Naive thymus-derived CD4-positive, alpha-beta T cell (primary cell): ENCODE results near the gene REXO5. TPM values are rescaled to one million over a fixed set of nuclear protein-coding genes. Genes with fewer than 3 reads are reported as not detected.
"Not testable (repeated sequence)": the region's sequence is repeated elsewhere in the genome, so short reads cannot be mapped to it uniquely, and the experiment has no call there.

Source experiments
- ATAC-seq: fragments of 150-1000 bp; cut with Tn5 transposase; 2 replicates; pipeline ENCODE4 v1.10.0; 2021; ENCODE audit warnings: mild to moderate bottlenecking, moderate library complexity
- CTCF ChIA-PET: fragments of 350-600 bp; sonication (Branson Sonifier 250); formaldehyde crosslinking; loops from one replicate; lab custom pipeline; 2021; ENCODE audit warnings: antibody characterized with exemption; lab: Charles Lee
- POLR2A ChIA-PET: fragments of 350-600 bp; sonication (Branson Sonifier 250); formaldehyde crosslinking; loops from one replicate; lab custom pipeline; 2021; ENCODE audit warnings: antibody characterized with exemption, inconsistent platforms; lab: Charles Lee
- DNase-seq, 9 donors: peaks; one replicate each; pipeline versions ENCODE4 v3.0.0 to v3.0.0-alpha.2; 2020 to 2022; ENCODE audit warnings: mixed read lengths in 1 of 9
- H3K27ac ChIP-seq: one replicate; pipeline ENCODE4 v1.7.0; 2013; ENCODE audit warnings: mild to moderate bottlenecking, low read depth, low read length, moderate library complexity
- H3K27me3 ChIP-seq, 2 donors: one replicate each; pipeline ENCODE4 v1.7.0; 2013; ENCODE audit warnings: low read length in 2 of 2, mild to moderate bottlenecking in 2 of 2, moderate library complexity in 2 of 2; ENCODE audit not compliant: control insufficient read depth in 2 of 2, insufficient read depth in 2 of 2
- H3K36me3 ChIP-seq, 3 experiments: 1 replicate in 2 of 3; 2 replicates in 1 of 3; pipeline ENCODE4 v1.7.0; 2013; ENCODE audit warnings: low read length in 3 of 3, mild to moderate bottlenecking in 3 of 3, moderate library complexity in 1 of 3; ENCODE audit not compliant: insufficient read depth in 3 of 3, control insufficient read depth in 2 of 3
- H3K4me1 ChIP-seq, 2 donors: one replicate each; pipeline ENCODE4 v1.7.0; 2013; ENCODE audit warnings: low read length in 2 of 2, mild to moderate bottlenecking in 2 of 2, moderate library complexity in 1 of 2; ENCODE audit not compliant: control insufficient read depth in 2 of 2, insufficient read depth in 2 of 2
- H3K4me3 ChIP-seq: 2 replicates; pipeline ENCODE4 v1.7.0; 2013; ENCODE audit warnings: mild to moderate bottlenecking, low read length
- H3K9me3 ChIP-seq, 3 experiments: 1 replicate in 2 of 3; 2 replicates in 1 of 3; pipeline ENCODE4 v1.7.0; 2013; ENCODE audit warnings: low read length in 3 of 3; ENCODE audit not compliant: control insufficient read depth in 2 of 3
- H3K27ac Mint-ChIP-seq, 9 donors: one replicate each; pipeline ENCODE4 v1.8.0; 2020 to 2022; ENCODE audit warnings: mixed read lengths in 9 of 9, mild to moderate bottlenecking in 8 of 9, moderate library complexity in 5 of 9, inconsistent platforms in 2 of 9
- H3K27me3 Mint-ChIP-seq, 5 donors: one replicate each; pipeline ENCODE4 v1.8.0; 2021 to 2022; ENCODE audit warnings: mixed read lengths in 5 of 5, mild to moderate bottlenecking in 1 of 5
- H3K36me3 Mint-ChIP-seq, 5 donors: one replicate each; pipeline ENCODE4 v1.8.0; 2020 to 2022; ENCODE audit warnings: mixed read lengths in 5 of 5, mild to moderate bottlenecking in 3 of 5, inconsistent platforms in 1 of 5
- H3K4me1 Mint-ChIP-seq, 7 donors: one replicate each; pipeline ENCODE4 v1.8.0; 2020 to 2022; ENCODE audit warnings: mixed read lengths in 7 of 7, mild to moderate bottlenecking in 3 of 7, inconsistent platforms in 1 of 7
- H3K4me3 Mint-ChIP-seq, 10 donors: one replicate each; pipeline ENCODE4 v1.8.0; 2020 to 2022; ENCODE audit warnings: mild to moderate bottlenecking in 10 of 10, mixed read lengths in 10 of 10, moderate library complexity in 6 of 10, inconsistent platforms in 2 of 10
- H3K9me3 Mint-ChIP-seq, 11 donors: one replicate each; pipeline ENCODE4 v1.8.0; 2020 to 2022; ENCODE audit warnings: mixed read lengths in 11 of 11, mild to moderate bottlenecking in 4 of 11, inconsistent platforms in 1 of 11, moderate library complexity in 1 of 11
- intact Hi-C, 2 donors: fragments of 100-400 bp; cut with micrococcal nuclease; formaldehyde crosslinking; loops; one replicate each; pipeline ENCODE4 v1.15.1; 2023
- polyA plus RNA-seq, 2 donors: library from polyadenylated mRNA; unstranded; fragments of 300-500 nt; fragmentation: Illumina TruSeq; gene quantifications; one replicate each; pipeline ENCODE4 v1.2.3, GENCODE V29; 2021
- total RNA-seq, 6 experiments: library from RNA in 5 of 6; stranded (reverse) in 5 of 6; gene quantifications; 1 replicate in 5 of 6; 2 replicates in 1 of 6; pipeline ENCODE4 v1.2.3 and lab custom pipeline; 2021 to 2026

Gene REXO5
- total and polyA plus RNA-seq, 7 experiments from 2014 or later = 0.35 to 9.5 (median 1.6) TPM; not detected in 2

DNA sequence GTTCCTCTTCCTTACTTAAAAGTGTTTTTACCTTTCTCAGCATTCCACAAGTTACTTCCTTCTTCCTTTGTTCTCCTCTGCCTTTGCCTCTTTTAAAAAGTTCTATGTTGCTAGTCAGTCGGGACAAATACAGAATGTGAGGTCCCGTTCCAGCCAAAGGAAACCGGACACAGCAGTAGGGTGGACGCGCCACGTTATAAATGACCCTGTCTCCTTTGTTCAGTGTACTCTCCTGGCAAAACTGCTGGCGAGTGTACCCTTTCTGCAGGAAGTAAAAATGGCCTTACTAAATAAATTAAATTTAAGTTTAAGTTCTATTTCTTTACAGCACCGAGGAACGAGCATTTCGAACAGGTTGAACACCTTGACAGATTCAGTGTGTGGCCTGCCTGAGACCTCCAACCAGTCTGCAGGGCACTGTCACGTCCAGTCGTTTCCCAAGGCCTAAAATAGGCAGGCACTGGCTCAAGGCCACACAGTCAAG is 601 bp upstream of the REXO5 start:
- H3K36me3 ChIP-seq, H3K4me1 ChIP-seq, DNase-seq, H3K9me3 ChIP-seq, H3K9me3 Mint-ChIP-seq, H3K36me3 Mint-ChIP-seq, POLR2A ChIA-PET, H3K27me3 ChIP-seq, H3K27me3 Mint-ChIP-seq, ATAC-seq: not testable (repeated sequence)
- Histone ChIP-seq H3K27ac (peak overlapping the region; percentile 73), H3K4me3 (peak overlapping the region; percentile 91)
- intact Hi-C loops = loop anchor here (1.0 to 5.0 kb wide), 11 partner anchors 7 to 139 kb away; partner anchors contain the start of genes DCUN1D3 (in 2 of the 2), LYRM1 (in 2 of the 2), THUMPD1 (in 2 of the 2) and ACSM3 (in 1 of the 2)
- peak overlapping the region; percentile 37 to 99 (median 91) for H3K27ac Mint-ChIP-seq
- CTCF ChIA-PET = interaction anchor here (0.7 to 0.8 kb wide), 2 partner anchors 41 to 354 kb away, joined by 3 to 5 read pairs; no protein-coding TSS in a partner anchor
- H3K4me1 Mint-ChIP-seq = peaks cover 7 to 31% (median 22%) of the 10 kb centered on the region in 7 donors
- peak overlapping the region; percentile 93 to 100 (median 96) for H3K4me3 Mint-ChIP-seq

GRCh38 chr16:20807862-20808261 is 1.5 kb downstream of the REXO5 start:
- Histone ChIP-seq H3K36me3 (no peaks in the 10 kb centered on the region), H3K4me3 (no peak overlapping the region), H3K27me3 (no peaks in the 10 kb centered on the region), H3K27ac (no peak overlapping the region), H3K4me1 (peaks cover 8 to 10% of the 10 kb centered on the region in 2 donors), H3K9me3 (no peaks in the 10 kb centered on the region)
- ATAC-seq (no peak), DNase-seq (no peak)
- Mint-ChIP-seq H3K4me3 (peak overlapping the region; percentile 73 to 100 (median 96)), H3K4me1 (peaks cover 7 to 36% (median 22%) of the 10 kb centered on the region in 7 donors), H3K27ac (peak overlapping the region in 6 of 9 donors; percentile 41 to 97 (median 72)), H3K36me3 (peaks cover 0 to 10% (median 0%) of the 10 kb centered on the region in 5 donors), H3K27me3 (no peaks in the 10 kb centered on the region), H3K9me3 (no peaks in the 10 kb centered on the region)
- POLR2A ChIA-PET = no interaction called here
- intact Hi-C loops = loop anchor here (2.0 to 5.0 kb wide), 6 partner anchors 37 to 137 kb away; partner anchors contain the start of genes ACSM3 (in 1 of the 2), DCUN1D3 (in 1 of the 2), LYRM1 (in 1 of the 2) and THUMPD1 (in 1 of the 2)
- CTCF ChIA-PET = no interaction called here

DNA sequence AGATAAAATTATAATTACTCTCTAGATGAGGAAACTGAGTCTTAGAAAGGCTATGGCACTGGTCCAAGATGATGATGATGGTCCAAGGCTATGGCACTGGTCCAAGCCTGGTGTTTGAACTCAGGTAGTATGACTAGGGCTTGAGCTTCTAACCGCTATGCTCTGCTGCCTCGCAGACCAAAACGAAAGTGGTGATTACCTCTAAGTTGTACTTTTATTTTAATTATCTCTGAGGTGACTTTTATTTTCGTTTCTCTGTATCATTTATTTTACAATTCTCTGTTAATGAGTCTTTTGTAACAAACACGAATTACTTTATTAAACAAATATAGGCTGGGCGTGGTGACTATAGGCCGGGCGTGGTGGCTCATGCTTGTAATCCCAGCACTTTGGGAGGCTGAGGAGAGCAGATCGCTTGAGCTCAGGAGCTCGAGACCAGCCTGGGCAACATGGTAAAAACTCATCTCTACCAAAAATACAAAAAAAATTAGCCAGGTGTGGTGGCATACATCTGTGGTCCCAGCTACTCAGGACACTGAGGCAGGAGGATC is 5.6 kb downstream of the REXO5 start:
- H3K27me3 Mint-ChIP-seq = no peaks in the 10 kb centered on the region
- DNase-seq (no peak), ATAC-seq (no peak)
- ChIA-PET POLR2A (no interaction called here), CTCF (no interaction called here)
- H3K4me1 ChIP-seq = peaks cover 7 to 8% of the 10 kb centered on the region in 2 donors
- peaks cover 0 to 11% (median 0%) of the 10 kb centered on the region in 5 donors for H3K36me3 Mint-ChIP-seq
- no peak overlapping the region for H3K4me3 ChIP-seq
- H3K9me3 ChIP-seq = no peaks in the 10 kb centered on the region
- H3K4me1 Mint-ChIP-seq = peaks cover 1 to 28% (median 11%) of the 10 kb centered on the region in 7 donors
- no peak overlapping the region for H3K27ac ChIP-seq
- no peaks in the 10 kb centered on the region for H3K9me3 Mint-ChIP-seq
- intact Hi-C loops = no loop called here
- no peak overlapping the region for H3K27ac Mint-ChIP-seq
- no peaks in the 10 kb centered on the region for H3K36me3 ChIP-seq
- H3K27me3 ChIP-seq = no peaks in the 10 kb centered on the region
- H3K4me3 Mint-ChIP-seq = no peak overlapping the region

- POLR2A ChIA-PET = no interaction called here
- Histone ChIP-seq H3K4me3 (no peak overlapping the region), H3K27ac (no peak overlapping the region), H3K9me3 (no peaks in the 10 kb centered on the region), H3K27me3 (no peaks in the 10 kb centered on the region), H3K36me3 (no peaks in the 10 kb centered on the region), H3K4me1 (peaks cover 2 to 4% of the 10 kb centered on the region in 2 donors)
- Mint-ChIP-seq H3K4me3 (no peak overlapping the region), H3K9me3 (no peaks in the 10 kb centered on the region), H3K36me3 (peaks cover 0 to 11% (median 0%) of the 10 kb centered on the region in 5 donors), H3K4me1 (peaks cover 0 to 25% (median 8%) of the 10 kb centered on the region in 7 donors), H3K27ac (no peak overlapping the region), H3K27me3 (no peaks in the 10 kb centered on the region)
- ATAC-seq (no peak), DNase-seq (no peak)
- intact Hi-C loops = no loop called here
- CTCF ChIA-PET = no interaction called here
Measured at GRCh38 chr16:20812510-20812909, 6.2 kb downstream of the REXO5 start.

DNA sequence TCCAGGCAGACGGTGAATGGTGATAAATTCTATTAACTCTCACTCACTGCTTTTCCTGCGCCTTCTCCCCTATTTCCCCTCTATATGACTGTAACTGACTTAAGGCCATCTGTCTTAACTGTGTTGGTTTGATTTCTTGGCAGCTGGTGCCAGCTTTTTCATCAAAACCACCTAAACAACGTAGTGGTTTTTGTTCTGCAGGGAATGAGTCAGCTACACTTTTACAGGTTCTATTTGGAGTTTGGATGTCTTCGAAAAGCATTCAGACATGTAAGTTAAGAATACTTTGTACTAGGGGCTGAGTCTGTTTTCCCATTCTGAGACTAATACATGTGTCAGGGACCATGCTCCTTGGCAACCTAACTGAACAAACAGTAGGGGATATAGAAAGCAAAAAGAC is 8.5 kb downstream of the REXO5 start:
- Histone ChIP-seq H3K27ac (no peak overlapping the region), H3K27me3 (no peaks in the 10 kb centered on the region), H3K4me3 (no peak overlapping the region), H3K9me3 (no peaks in the 10 kb centered on the region), H3K4me1 (no peaks in the 10 kb centered on the region), H3K36me3 (no peaks in the 10 kb centered on the region)
- Mint-ChIP-seq H3K4me3 (no peak overlapping the region), H3K9me3 (no peaks in the 10 kb centered on the region), H3K27me3 (no peaks in the 10 kb centered on the region), H3K27ac (peak overlapping the region in 1 of 9 donors; percentile 66), H3K4me1 (peaks cover 0 to 17% (median 0%) of the 10 kb centered on the region in 7 donors), H3K36me3 (peaks cover 0 to 18% (median 0%) of the 10 kb centered on the region in 5 donors)
- ChIA-PET POLR2A (no interaction called here), CTCF (no interaction called here)
- intact Hi-C loops = loop anchor here in 1 of 2 donors (5.0 kb wide), 1 partner anchor 1312 kb away; no protein-coding TSS in a partner anchor
- DNase-seq = no peak
- no peak for ATAC-seq

- Histone ChIP-seq H3K27ac (no peak overlapping the region), H3K4me3 (no peak overlapping the region), H3K4me1 (no peaks in the 10 kb centered on the region), H3K27me3 (no peaks in the 10 kb centered on the region), H3K36me3 (no peaks in the 10 kb centered on the region), H3K9me3 (no peaks in the 10 kb centered on the region)
- ChIA-PET CTCF (no interaction called here), POLR2A (no interaction called here)
- Mint-ChIP-seq H3K4me3 (no peak overlapping the region), H3K36me3 (peaks cover 0 to 35% (median 0%) of the 10 kb centered on the region in 5 donors), H3K27me3 (no peaks in the 10 kb centered on the region), H3K9me3 (no peaks in the 10 kb centered on the region), H3K4me1 (peaks cover 0 to 30% (median 5%) of the 10 kb centered on the region in 7 donors), H3K27ac (no peak overlapping the region)
- DNase-seq (no peak), ATAC-seq (no peak)
- intact Hi-C loops = loop anchor here in 1 of 2 donors (5.0 kb wide), 1 partner anchor 1317 kb away; no protein-coding TSS in a partner anchor
Measured at GRCh38 chr16:20818929-20819585, 12.7 kb downstream of the REXO5 start.
